GM23338 (cell line): ENCODE results near the gene DNAJC1. TPM values are rescaled to one million over a fixed set of nuclear protein-coding genes. Genes with fewer than 3 reads are reported as not detected.

Experiments
- ATAC-seq: fragments of 200-7000 bp; cut with Tn5 transposase; 3 replicates; pipeline ENCODE4 v1.9.1; 2020
- DNase-seq: peaks from one replicate; pipeline ENCODE4 v3.0.0-alpha.2; 2015; ENCODE audit warnings: low spot score
- H2AFZ ChIP-seq: fragments of 200-600 bp; sonication (generic); 2 replicates; pipeline ENCODE4 v1.8.0; 2016; ENCODE audit warnings: antibody characterized with exemption, mild to moderate bottlenecking, moderate library complexity
- H3F3A ChIP-seq: fragments of 200-600 bp; sonication (generic); replicated peaks from 2 replicates; pipeline ENCODE4 v1.8.0; 2017; ENCODE audit warnings: antibody characterized with exemption, mixed run types, low read depth
- H3K27ac ChIP-seq: fragments of 200-600 bp; sonication (generic); 2 replicates; pipeline ENCODE4 v1.6.1; 2016; ENCODE audit warnings: low read depth
- H3K27me3 ChIP-seq: fragments of 200-600 bp; sonication (generic); 2 replicates; pipeline ENCODE4 v1.8.0; 2016; ENCODE audit warnings: mild to moderate bottlenecking, mixed run types, moderate library complexity; ENCODE audit not compliant: insufficient read depth
- H3K36me3 ChIP-seq: fragments of 200-600 bp; sonication (generic); 2 replicates; pipeline ENCODE4 v1.8.0; 2016; ENCODE audit warnings: mild to moderate bottlenecking; ENCODE audit not compliant: insufficient read depth
- H3K4me1 ChIP-seq: fragments of 200-600 bp; sonication (generic); 2 replicates; pipeline ENCODE4 v1.8.0; 2016; ENCODE audit warnings: mild to moderate bottlenecking, moderate library complexity; ENCODE audit not compliant: insufficient read depth
- H3K4me2 ChIP-seq: fragments of 200-600 bp; sonication (generic); 2 replicates; pipeline ENCODE4 v1.7.1; 2017; ENCODE audit warnings: mixed run types
- H3K4me3 ChIP-seq: fragments of 200-600 bp; sonication (generic); 2 replicates; pipeline ENCODE4 v1.6.1; 2016; ENCODE audit warnings: mixed run types
- H3K79me2 ChIP-seq: fragments of 200-600 bp; sonication (generic); replicated peaks from 2 replicates; pipeline ENCODE4 v1.8.0; 2017; ENCODE audit warnings: mild to moderate bottlenecking; ENCODE audit not compliant: insufficient read depth
- H3K9me2 ChIP-seq: fragments of 200-600 bp; sonication (generic); 2 replicates; pipeline ENCODE4 v1.8.0; 2017; ENCODE audit not compliant: insufficient read depth
- H4K20me1 ChIP-seq: fragments of 200-600 bp; sonication (generic); replicated peaks from 2 replicates; pipeline ENCODE4 v1.8.0; 2017; ENCODE audit warnings: mild to moderate bottlenecking; ENCODE audit not compliant: insufficient read depth
- H3K27ac Mint-ChIP-seq: 2 replicates; pipeline ENCODE4 v1.8.0; 2020; ENCODE audit warnings: inconsistent platforms, mild to moderate bottlenecking, moderate library complexity, mixed read lengths
- H3K27me3 Mint-ChIP-seq: 3 replicates; pipeline ENCODE4 v1.8.0; 2022; ENCODE audit warnings: low read depth, mild to moderate bottlenecking, moderate library complexity, mixed read lengths, inconsistent platforms; ENCODE audit not compliant: insufficient read depth, poor library complexity
- H3K36me3 Mint-ChIP-seq: 3 replicates; pipeline ENCODE4 v1.8.0; 2021; ENCODE audit warnings: low read depth, mild to moderate bottlenecking, inconsistent platforms, moderate library complexity, mixed read lengths
- H3K4me1 Mint-ChIP-seq: 3 replicates; pipeline ENCODE4 v1.8.0; 2020; ENCODE audit warnings: mild to moderate bottlenecking, inconsistent platforms, mixed read lengths
- H3K4me3 Mint-ChIP-seq: 3 replicates; pipeline ENCODE4 v1.8.0; 2021; ENCODE audit warnings: moderate library complexity, mild to moderate bottlenecking, inconsistent platforms, mixed read lengths
- H3K9me3 Mint-ChIP-seq: 3 replicates; pipeline ENCODE4 v1.8.0; 2020; ENCODE audit warnings: moderate library complexity, mild to moderate bottlenecking, inconsistent platforms, mixed read lengths
- EZH2 ChIP-seq: fragments of 200-600 bp; sonication (generic); IDR thresholded peaks from one replicate; pipeline ENCODE4 v1.8.0; 2017; ENCODE audit warnings: antibody characterized with exemption, mild to moderate bottlenecking, low read depth; ENCODE audit not compliant: unreplicated experiment
- EZH2phosphoT487 ChIP-seq: fragments of 200-600 bp; sonication (generic); IDR thresholded peaks from one replicate; pipeline ENCODE4 v1.8.1; 2018; ENCODE audit warnings: antibody characterized with exemption; ENCODE audit not compliant: unreplicated experiment
- NANOG ChIP-seq: IDR thresholded peaks from 2 replicates; pipeline ENCODE4 v1.6.1; 2016; ENCODE audit warnings: antibody characterized with exemption, borderline replicate concordance
- POLR2AphosphoS5 ChIP-seq: IDR thresholded peaks from 2 replicates; pipeline ENCODE4 v1.6.1; 2016; ENCODE audit warnings: antibody characterized with exemption, low read depth
- ZNF114 ChIP-seq: fragments of 250-450 bp; sonication (Bioruptor Pico); IDR thresholded peaks from 2 replicates; pipeline ENCODE4 v1.5.0; 2020; ENCODE audit warnings: mild to moderate bottlenecking, moderate library complexity
- ZNF331 ChIP-seq: fragments of 250-450 bp; sonication (Bioruptor Pico); IDR thresholded peaks from 2 replicates; pipeline ENCODE4 v1.5.0; 2020; ENCODE audit warnings: low read depth, mild to moderate bottlenecking, moderate library complexity
- polyA plus RNA-seq: library from polyadenylated mRNA; unstranded; fragments of >200 nt; fragmentation: Nextera tagmentation; extraction: Ambion mirVana; gene quantifications from 2 replicates; pipeline ENCODE4 v1.2.1, GENCODE V29; 2016
- total RNA-seq: library from RNA; depleted of rRNA; stranded (reverse); fragments of >200 nt; shearing (Covaris generic); gene quantifications from 2 replicates; pipeline ENCODE4 v1.2.3, GENCODE V29; 2014
- TF ChIP-seq, protein P1 (sequence below): fragments of 250-450 bp; sonication (Bioruptor Pico); IDR thresholded peaks from 2 replicates; pipeline ENCODE4 v1.5.0; 2020; ENCODE audit warnings: mild to moderate bottlenecking, moderate library complexity
- TF ChIP-seq, protein P2 (sequence below): IDR thresholded peaks from 2 replicates; pipeline ENCODE4 v1.6.1; 2016; ENCODE audit warnings: antibody characterized with exemption

Gene DNAJC1
- total and polyA plus RNA-seq, 2 experiments from 2014 or later = 38.6 to 45.3 TPM

DNA sequence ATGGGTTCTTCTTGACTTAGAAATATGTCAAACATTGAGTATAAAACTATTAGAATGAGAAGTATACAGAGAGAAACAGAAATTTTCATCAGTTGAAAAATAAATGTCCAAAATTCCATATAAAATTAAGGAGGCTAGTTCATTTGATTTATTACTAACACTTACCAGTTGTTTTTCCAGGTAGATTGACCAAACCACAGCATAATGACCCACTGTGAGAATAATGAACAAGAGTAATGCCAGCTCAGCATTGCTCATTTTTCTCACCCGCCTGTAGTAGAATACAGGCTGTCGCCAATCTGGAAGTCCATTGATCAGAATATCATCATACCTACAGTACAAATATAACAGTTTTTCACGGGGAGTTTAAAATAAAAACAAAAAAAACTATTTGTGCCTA is 82.9 kb downstream of the DNAJC1 start (continued):
- TF ChIP-seq EZH2phosphoT487 = no peak
- TF ChIP-seq POLR2AphosphoS5 = no peak

DNA sequence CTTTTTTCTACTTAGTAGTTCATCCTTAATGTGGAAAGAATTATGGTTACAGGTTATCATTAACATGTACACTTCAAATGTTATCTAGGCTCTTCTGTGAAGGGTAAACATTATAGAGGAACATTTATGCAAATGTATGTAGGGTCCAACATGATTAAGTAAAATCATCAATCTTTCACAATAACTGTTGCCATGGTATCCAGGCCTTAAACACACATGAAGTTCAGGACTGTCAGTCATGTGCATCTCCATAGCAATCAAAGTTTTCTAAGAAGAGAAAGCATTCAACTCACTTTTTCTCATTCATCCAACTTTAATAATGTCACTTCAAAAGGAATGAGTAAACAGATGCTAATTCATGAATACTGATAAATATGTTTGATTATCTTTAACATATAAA is 83.6 kb downstream of the DNAJC1 start:
- no peak overlapping the region for H3K4me2 ChIP-seq
- H3K27ac ChIP-seq = no peak overlapping the region
- Mint-ChIP-seq H3K9me3 (no peaks in the 10 kb centered on the region), H3K36me3 (no peaks in the 10 kb centered on the region), H3K4me3 (no peak overlapping the region), H3K4me1 (peaks cover 31% of the 10 kb centered on the region), H3K27me3 (no peaks in the 10 kb centered on the region), H3K27ac (peak overlapping the region; percentile 47; the same call in 1 of the 2 replicates)
- DNase-seq (no peak), ATAC-seq (no peak)
- H3K4me1 ChIP-seq = peaks cover 24% of the 10 kb centered on the region
- no peaks in the 10 kb centered on the region for H4K20me1 ChIP-seq
- H3K4me3 ChIP-seq = no peak overlapping the region
- no peaks in the 10 kb centered on the region for H3K27me3 ChIP-seq
- no peaks in the 10 kb centered on the region for H3K9me2 ChIP-seq
- H3K36me3 ChIP-seq = no peaks in the 10 kb centered on the region
- no peaks in the 10 kb centered on the region for H3F3A ChIP-seq
- no peaks in the 10 kb centered on the region for H3K79me2 ChIP-seq
- no peak overlapping the region for H2AFZ ChIP-seq
- TF ChIP-seq ZNF114 = no peak
- TF ChIP-seq NANOG = no peak
- no peak for TF ChIP-seq ZNF331
- TF ChIP-seq EZH2 = no peak
- TF ChIP-seq, protein P1, sequence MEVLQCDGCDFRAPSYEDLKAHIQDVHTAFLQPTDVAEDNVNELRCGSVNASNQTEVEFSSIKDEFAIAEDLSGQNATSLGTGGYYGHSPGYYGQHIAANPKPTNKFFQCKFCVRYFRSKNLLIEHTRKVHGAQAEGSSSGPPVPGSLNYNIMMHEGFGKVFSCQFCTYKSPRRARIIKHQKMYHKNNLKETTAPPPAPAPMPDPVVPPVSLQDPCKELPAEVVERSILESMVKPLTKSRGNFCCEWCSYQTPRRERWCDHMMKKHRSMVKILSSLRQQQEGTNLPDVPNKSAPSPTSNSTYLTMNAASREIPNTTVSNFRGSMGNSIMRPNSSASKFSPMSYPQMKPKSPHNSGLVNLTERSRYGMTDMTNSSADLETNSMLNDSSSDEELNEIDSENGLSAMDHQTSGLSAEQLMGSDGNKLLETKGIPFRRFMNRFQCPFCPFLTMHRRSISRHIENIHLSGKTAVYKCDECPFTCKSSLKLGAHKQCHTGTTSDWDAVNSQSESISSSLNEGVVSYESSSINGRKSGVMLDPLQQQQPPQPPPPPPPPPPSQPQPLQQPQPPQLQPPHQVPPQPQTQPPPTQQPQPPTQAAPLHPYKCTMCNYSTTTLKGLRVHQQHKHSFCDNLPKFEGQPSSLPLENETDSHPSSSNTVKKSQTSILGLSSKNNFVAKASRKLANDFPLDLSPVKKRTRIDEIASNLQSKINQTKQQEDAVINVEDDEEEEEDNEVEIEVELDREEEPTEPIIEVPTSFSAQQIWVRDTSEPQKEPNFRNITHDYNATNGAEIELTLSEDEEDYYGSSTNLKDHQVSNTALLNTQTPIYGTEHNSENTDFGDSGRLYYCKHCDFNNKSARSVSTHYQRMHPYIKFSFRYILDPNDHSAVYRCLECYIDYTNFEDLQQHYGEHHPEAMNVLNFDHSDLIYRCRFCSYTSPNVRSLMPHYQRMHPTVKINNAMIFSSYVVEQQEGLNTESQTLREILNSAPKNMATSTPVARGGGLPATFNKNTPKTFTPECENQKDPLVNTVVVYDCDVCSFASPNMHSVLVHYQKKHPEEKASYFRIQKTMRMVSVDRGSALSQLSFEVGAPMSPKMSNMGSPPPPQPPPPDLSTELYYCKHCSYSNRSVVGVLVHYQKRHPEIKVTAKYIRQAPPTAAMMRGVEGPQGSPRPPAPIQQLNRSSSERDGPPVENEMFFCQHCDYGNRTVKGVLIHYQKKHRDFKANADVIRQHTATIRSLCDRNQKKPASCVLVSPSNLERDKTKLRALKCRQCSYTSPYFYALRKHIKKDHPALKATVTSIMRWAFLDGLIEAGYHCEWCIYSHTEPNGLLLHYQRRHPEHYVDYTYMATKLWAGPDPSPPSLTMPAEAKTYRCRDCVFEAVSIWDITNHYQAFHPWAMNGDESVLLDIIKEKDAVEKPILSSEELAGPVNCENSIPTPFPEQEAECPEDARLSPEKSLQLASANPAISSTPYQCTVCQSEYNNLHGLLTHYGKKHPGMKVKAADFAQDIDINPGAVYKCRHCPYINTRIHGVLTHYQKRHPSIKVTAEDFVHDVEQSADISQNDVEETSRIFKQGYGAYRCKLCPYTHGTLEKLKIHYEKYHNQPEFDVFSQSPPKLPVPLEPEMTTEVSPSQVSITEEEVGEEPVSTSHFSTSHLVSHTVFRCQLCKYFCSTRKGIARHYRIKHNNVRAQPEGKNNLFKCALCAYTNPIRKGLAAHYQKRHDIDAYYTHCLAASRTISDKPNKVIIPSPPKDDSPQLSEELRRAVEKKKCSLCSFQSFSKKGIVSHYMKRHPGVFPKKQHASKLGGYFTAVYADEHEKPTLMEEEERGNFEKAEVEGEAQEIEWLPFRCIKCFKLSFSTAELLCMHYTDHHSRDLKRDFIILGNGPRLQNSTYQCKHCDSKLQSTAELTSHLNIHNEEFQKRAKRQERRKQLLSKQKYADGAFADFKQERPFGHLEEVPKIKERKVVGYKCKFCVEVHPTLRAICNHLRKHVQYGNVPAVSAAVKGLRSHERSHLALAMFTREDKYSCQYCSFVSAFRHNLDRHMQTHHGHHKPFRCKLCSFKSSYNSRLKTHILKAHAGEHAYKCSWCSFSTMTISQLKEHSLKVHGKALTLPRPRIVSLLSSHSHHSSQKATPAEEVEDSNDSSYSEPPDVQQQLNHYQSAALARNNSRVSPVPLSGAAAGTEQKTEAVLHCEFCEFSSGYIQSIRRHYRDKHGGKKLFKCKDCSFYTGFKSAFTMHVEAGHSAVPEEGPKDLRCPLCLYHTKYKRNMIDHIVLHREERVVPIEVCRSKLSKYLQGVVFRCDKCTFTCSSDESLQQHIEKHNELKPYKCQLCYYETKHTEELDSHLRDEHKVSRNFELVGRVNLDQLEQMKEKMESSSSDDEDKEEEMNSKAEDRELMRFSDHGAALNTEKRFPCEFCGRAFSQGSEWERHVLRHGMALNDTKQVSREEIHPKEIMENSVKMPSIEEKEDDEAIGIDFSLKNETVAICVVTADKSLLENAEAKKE = no peak
- TF ChIP-seq, protein P2, sequence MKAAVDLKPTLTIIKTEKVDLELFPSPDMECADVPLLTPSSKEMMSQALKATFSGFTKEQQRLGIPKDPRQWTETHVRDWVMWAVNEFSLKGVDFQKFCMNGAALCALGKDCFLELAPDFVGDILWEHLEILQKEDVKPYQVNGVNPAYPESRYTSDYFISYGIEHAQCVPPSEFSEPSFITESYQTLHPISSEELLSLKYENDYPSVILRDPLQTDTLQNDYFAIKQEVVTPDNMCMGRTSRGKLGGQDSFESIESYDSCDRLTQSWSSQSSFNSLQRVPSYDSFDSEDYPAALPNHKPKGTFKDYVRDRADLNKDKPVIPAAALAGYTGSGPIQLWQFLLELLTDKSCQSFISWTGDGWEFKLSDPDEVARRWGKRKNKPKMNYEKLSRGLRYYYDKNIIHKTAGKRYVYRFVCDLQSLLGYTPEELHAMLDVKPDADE = no peak
